ENCODE measurements around the gene SLC37A1.

- TF ChIP-seq, protein P1, sequence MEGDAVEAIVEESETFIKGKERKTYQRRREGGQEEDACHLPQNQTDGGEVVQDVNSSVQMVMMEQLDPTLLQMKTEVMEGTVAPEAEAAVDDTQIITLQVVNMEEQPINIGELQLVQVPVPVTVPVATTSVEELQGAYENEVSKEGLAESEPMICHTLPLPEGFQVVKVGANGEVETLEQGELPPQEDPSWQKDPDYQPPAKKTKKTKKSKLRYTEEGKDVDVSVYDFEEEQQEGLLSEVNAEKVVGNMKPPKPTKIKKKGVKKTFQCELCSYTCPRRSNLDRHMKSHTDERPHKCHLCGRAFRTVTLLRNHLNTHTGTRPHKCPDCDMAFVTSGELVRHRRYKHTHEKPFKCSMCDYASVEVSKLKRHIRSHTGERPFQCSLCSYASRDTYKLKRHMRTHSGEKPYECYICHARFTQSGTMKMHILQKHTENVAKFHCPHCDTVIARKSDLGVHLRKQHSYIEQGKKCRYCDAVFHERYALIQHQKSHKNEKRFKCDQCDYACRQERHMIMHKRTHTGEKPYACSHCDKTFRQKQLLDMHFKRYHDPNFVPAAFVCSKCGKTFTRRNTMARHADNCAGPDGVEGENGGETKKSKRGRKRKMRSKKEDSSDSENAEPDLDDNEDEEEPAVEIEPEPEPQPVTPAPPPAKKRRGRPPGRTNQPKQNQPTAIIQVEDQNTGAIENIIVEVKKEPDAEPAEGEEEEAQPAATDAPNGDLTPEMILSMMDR (IDR thresholded peaks at IDR 0.05; ENCODE audit: borderline replicate concordance, extremely low read depth, low read length, poor library complexity, severe bottlenecking), result no peak
- no peak for TF ChIP-seq EZH2 (IDR thresholded peaks at IDR 0.05; ENCODE audit: borderline replicate concordance, low read depth, low read length, severe bottlenecking)
Measured at GRCh38 chr21:42505090-42505726, 8.4 kb upstream of the SLC37A1 start.
